BLaER1 treated with 17β-estradiol and CSF1 and Interleukin-3, amounts not matched to agents 10 nM and 100 nM (cell line): Measurements from ENCODE around the gene KIRREL1.

ENCODE experiments used
- H3K27ac ChIP-seq, 11 experiments: shearing (Covaris generic); formaldehyde crosslinking; 2 replicates each; pipeline ENCODE4 v1.8.1; 2022
- H3K27me3 ChIP-seq, 11 experiments: shearing (Covaris generic); formaldehyde crosslinking; 2 replicates each; pipeline ENCODE4 v1.8.1; 2022
- H3K36me3 ChIP-seq, 11 experiments: shearing (Covaris generic); formaldehyde crosslinking; 2 replicates each; pipeline ENCODE4 v1.8.1; 2022
- H3K4me1 ChIP-seq, 10 experiments: shearing (Covaris generic); formaldehyde crosslinking; 2 replicates each; pipeline ENCODE4 v1.8.1; 2022
- H3K4me2 ChIP-seq, 11 experiments: shearing (Covaris generic); formaldehyde crosslinking; 2 replicates each; pipeline ENCODE4 v1.8.1; 2022
- H3K4me3 ChIP-seq, 10 experiments: shearing (Covaris generic); formaldehyde crosslinking; 2 replicates each; pipeline ENCODE4 v1.8.1; 2022
- H3K9ac ChIP-seq, 11 experiments: shearing (Covaris generic); formaldehyde crosslinking; 2 replicates each; pipeline ENCODE4 v1.8.1; 2022
- H3K9me3 ChIP-seq, 11 experiments: shearing (Covaris generic); formaldehyde crosslinking; replicated peaks in 1 of 11; 2 replicates each; pipeline ENCODE4 v1.8.1; 2022
- H4K20me1 ChIP-seq, 11 experiments: shearing (Covaris generic); formaldehyde crosslinking; 2 replicates each; pipeline ENCODE4 v1.8.1; 2022
- Cebpa-rat ChIP-seq, 11 experiments: shearing (Covaris generic); IDR thresholded peaks; 2 replicates each; pipeline ENCODE4 v1.8.1; 2022

Gene KIRREL1

DNA sequence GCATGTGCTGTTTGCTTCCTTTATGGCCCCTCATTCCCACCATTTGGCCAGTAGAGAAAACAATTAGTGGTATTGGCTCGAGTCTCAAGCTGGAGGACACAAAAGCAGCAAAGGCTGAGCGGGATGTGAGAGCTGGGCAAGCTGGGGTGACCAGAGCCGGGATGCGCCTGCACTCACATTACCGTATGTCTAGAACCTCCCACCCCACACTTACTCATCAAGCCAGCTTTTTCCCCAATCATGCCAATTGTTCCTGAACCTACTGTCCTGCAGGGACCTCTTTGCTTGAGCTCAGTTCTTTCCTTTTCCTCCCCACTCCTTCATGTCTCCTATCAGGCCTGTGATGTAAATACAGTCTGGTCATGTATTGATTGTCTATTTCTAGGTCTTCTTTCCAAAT is 45.9 kb downstream of the KIRREL1 start:
- Histone ChIP-seq H3K27ac (0 out of 22 replicates have a peak overlapping the region, but pooled peaks of 1 of the 11 experiments have one; percentile 6), H3K4me2 (peak overlapping the region in 3 of 11 experiments; percentile 79 to 88 (median 85); a peak in 7 of 22 replicates), H3K4me1 (peaks cover 17 to 62% (median 33%) of the 10 kb centered on the region in 10 experiments), H3K27me3 (no peaks in the 10 kb centered on the region), H3K36me3 (peaks cover 0 to 5% (median 0%) of the 10 kb centered on the region in 11 experiments; a peak in 1 of 22 replicates), H3K9ac (no peak overlapping the region), H3K9me3 (no peaks in the 10 kb centered on the region), H3K4me3 (no peak overlapping the region), H4K20me1 (peaks cover 4 to 69% (median 22%) of the 10 kb centered on the region in 11 experiments; a peak in 15 of 22 replicates)
- TF ChIP-seq Cebpa-rat (IDR thresholded peaks at IDR 0.05), result no peak

DNA sequence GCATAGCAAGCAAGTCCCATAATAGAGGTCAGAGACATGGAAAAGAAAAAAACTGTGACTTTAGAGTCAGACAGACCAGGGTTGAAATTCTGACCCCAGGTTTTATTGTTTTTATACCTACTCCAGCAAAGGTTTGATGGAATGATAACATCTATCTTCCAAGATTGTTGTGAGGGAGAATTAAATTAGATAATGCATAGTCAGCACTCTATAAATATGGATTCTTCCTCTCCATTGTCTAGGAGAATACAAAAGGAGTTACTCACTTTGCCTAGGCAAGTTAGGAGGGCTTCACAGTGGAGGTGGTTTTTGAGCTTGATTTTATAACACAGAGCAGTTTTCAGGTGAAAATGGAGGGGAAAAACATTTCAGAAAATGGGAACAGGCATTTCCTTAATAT is 46.9 kb downstream of the KIRREL1 start:
- H3K27me3 ChIP-seq, result no peaks in the 10 kb centered on the region
- TF ChIP-seq Cebpa-rat (IDR thresholded peaks at IDR 0.05), result no peak
- H3K4me1 ChIP-seq, result peaks cover 12 to 58% (median 27%) of the 10 kb centered on the region in 10 experiments
- H3K9me3 ChIP-seq, result no peaks in the 10 kb centered on the region
- peaks cover 0 to 5% (median 0%) of the 10 kb centered on the region in 11 experiments; a peak in 2 of 22 replicates for H3K36me3 ChIP-seq
- H3K4me2 ChIP-seq, result peak overlapping the region in 2 of 11 experiments; percentile 8 to 79; a peak in 2 of 22 replicates
- peaks cover 4 to 70% (median 22%) of the 10 kb centered on the region in 11 experiments; a peak in 15 of 22 replicates for H4K20me1 ChIP-seq
- H3K9ac ChIP-seq, result no peak overlapping the region
- H3K27ac ChIP-seq, result no peak overlapping the region
- no peak overlapping the region for H3K4me3 ChIP-seq

DNA sequence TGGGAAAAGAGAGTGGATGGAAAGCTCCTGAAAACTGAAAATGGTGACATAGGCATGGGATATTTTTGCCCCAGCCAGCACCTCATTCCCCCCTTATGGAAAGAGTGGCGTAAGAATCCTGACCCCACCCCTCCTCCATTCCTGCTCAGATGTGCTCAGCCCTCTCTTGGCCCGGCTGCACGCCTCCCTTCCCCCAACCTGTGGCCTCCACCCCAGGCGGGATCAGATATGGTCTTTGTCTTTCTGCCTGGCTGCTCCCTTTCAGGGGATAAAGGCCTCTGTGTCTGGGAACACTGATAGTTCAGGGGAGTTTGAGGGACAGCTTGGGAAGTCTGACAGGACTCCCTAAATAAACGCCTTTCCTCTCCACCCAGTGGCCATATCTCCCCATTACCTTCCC is 49.8 kb downstream of the KIRREL1 start:
- Histone ChIP-seq H3K4me2 (no peak overlapping the region), H3K9me3 (no peaks in the 10 kb centered on the region), H3K27me3 (no peaks in the 10 kb centered on the region), H3K27ac (no peak overlapping the region), H3K36me3 (peaks cover 0 to 8% (median 0%) of the 10 kb centered on the region in 11 experiments; a peak in 2 of 22 replicates), H3K9ac (no peak overlapping the region), H3K4me3 (no peak overlapping the region), H3K4me1 (peaks cover 1 to 42% (median 9%) of the 10 kb centered on the region in 10 experiments; a peak in 19 of 20 replicates), H4K20me1 (peaks cover 0 to 63% (median 22%) of the 10 kb centered on the region in 11 experiments; a peak in 12 of 22 replicates)
- no peak for TF ChIP-seq Cebpa-rat (IDR thresholded peaks at IDR 0.05)

DNA sequence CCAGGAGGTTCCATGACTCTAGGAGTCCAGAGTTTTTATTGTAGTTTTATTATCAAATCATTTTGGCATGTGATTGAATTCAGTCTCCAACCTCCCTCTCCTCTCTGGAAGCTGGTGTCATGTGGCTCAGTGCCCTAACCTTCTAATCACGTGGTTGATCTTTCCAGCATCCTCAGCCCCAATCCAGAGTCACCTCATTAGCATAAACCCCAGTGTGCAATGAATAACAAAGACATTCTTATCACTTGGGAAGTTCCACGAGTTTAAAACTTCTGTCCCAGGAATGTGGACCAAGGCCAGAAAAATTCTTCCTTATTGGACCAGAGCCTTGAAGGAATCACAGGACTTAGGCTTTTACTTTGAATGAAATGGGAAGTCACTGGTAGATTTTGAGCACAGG is 52.2 kb downstream of the KIRREL1 start:
- no peak overlapping the region for H3K27ac ChIP-seq

DNA sequence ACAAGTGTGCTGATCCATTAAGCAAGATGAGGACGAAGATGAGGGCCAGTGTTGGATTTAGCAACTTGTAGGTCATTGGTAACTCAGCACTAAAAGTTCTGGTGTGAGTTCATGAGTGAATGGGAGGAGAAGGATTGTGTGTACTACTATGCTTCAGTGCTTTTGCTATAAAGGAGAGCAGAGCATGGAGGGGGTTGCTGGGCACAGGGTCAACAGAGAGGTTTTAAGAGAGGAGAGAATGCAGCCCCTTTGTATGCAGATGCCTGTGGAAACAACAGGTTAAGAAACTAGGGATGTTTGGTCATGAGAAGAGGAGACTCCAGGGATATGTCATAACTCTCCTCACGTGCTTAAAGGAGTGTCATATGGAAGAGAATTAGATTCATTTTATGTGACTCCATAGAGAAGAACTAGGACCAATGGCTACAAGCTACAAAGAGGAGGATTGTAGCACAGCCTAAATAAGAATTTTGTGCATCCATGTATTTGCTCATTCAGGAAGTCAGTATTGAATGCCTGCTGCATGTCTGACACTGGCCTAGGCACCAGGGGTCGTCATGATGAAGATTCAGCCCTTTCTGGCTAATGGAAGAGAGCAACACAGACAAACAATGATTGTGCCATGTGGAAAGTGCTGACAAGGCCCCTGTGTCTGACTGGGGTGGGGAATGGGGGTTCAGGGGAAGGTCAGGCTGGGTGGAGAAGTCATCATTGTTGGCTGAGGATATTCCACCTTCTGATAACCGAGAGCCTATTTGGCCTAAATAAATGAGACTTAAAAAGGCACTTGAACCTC is 53.5 kb downstream of the KIRREL1 start:
- no peak overlapping the region for H3K27ac ChIP-seq
- TF ChIP-seq Cebpa-rat (IDR thresholded peaks at IDR 0.05), result no peak

More for the DNA sequence above, 52.2 kb downstream of the KIRREL1 start:
- Histone ChIP-seq H3K9me3 (no peaks in the 10 kb centered on the region), H4K20me1 (peaks cover 0 to 61% (median 17%) of the 10 kb centered on the region in 11 experiments; a peak in 13 of 22 replicates), H3K36me3 (peaks cover 0 to 8% (median 0%) of the 10 kb centered on the region in 11 experiments; a peak in 3 of 22 replicates), H3K9ac (no peak overlapping the region), H3K27me3 (no peaks in the 10 kb centered on the region), H3K4me2 (no peak overlapping the region), H3K4me1 (peaks cover 0 to 18% (median 0%) of the 10 kb centered on the region in 10 experiments; a peak in 2 of 20 replicates), H3K4me3 (no peak overlapping the region)
- no peak for TF ChIP-seq Cebpa-rat (IDR thresholded peaks at IDR 0.05)

DNA sequence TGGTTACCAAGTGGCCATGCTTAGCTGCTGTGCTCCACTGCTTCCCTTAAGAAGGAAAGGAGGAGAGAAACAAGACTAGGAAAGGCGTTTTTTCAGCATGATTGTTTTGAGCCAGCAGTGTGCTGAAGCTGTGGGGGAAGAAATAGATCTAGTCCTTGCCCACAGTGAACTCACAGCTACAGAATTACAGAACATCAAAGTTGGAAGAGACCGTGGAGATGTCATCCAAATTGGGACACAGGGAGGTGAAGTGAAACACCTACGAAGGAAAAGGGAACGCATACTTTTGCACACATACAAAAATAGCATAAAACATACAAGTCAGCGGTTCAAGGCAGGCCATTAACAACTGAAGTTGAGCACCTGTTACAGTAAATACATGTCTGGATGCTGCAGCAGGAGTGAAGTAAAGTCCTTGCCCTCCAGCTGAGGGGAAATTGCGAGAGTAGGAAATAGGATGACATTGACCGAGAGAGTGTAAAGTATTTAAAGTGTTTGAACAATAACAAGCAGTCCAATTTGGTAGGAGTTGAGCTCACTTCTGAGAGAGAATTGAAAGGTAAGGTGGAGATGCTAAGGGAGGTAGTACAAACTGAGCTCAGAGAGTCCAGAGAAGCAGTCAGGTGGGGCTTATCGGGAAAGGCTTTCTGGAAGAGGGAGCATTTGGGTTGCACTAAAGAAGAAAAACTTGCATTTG is 55.1 kb downstream of the KIRREL1 start:
- H3K36me3 ChIP-seq, result peaks cover 0 to 12% (median 0%) of the 10 kb centered on the region in 11 experiments; a peak in 5 of 22 replicates
- H4K20me1 ChIP-seq, result peaks cover 0 to 54% (median 17%) of the 10 kb centered on the region in 11 experiments; a peak in 12 of 22 replicates
- H3K27ac ChIP-seq, result no peak overlapping the region
- TF ChIP-seq Cebpa-rat (IDR thresholded peaks at IDR 0.05), result no peak
- no peak overlapping the region for H3K4me2 ChIP-seq
- no peaks in the 10 kb centered on the region for H3K9me3 ChIP-seq
- no peak overlapping the region for H3K4me3 ChIP-seq
- H3K4me1 ChIP-seq, result peaks cover 0 to 22% (median 0%) of the 10 kb centered on the region in 10 experiments; a peak in 1 of 20 replicates
- no peaks in the 10 kb centered on the region for H3K27me3 ChIP-seq
- H3K9ac ChIP-seq, result no peak overlapping the region

More for the DNA sequence above, 53.5 kb downstream of the KIRREL1 start:
- Histone ChIP-seq H4K20me1 (peaks cover 0 to 56% (median 17%) of the 10 kb centered on the region in 11 experiments; a peak in 12 of 22 replicates), H3K9me3 (no peaks in the 10 kb centered on the region), H3K4me2 (peak overlapping the region in 1 of 11 experiments; percentile 14; a peak in 2 of 22 replicates), H3K4me3 (no peak overlapping the region), H3K36me3 (peaks cover 0 to 12% (median 0%) of the 10 kb centered on the region in 11 experiments; a peak in 5 of 22 replicates), H3K27me3 (no peaks in the 10 kb centered on the region), H3K9ac (no peak overlapping the region), H3K4me1 (peaks cover 0 to 13% (median 0%) of the 10 kb centered on the region in 10 experiments; a peak in 1 of 20 replicates)

DNA sequence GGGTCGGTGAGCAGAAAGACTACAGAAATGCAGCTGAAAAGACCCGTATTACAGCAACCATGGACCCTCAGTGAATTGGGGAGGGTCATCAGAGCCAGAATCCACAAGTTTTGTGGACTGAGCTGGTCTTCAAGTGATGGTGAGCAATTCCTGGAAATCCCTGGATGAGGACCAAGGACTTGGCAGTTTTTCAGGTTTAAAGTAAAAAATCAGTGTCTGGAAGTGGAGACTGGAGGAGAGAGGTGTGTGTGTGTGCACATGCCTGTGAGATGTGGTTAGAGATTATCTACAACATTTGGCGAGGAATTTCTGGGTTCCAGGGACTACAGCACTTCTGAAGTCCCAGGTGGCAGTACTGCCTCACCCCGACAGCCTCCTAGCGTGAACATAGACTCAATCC is 56.4 kb downstream of the KIRREL1 start:
- Histone ChIP-seq H4K20me1 (peaks cover 0 to 59% (median 21%) of the 10 kb centered on the region in 11 experiments; a peak in 11 of 22 replicates), H3K36me3 (peaks cover 0 to 15% (median 3%) of the 10 kb centered on the region in 11 experiments; a peak in 6 of 22 replicates), H3K27me3 (no peaks in the 10 kb centered on the region), H3K27ac (no peak overlapping the region), H3K9ac (no peak overlapping the region), H3K4me2 (no peak overlapping the region), H3K9me3 (no peaks in the 10 kb centered on the region), H3K4me3 (no peak overlapping the region), H3K4me1 (peaks cover 0 to 28% (median 1%) of the 10 kb centered on the region in 10 experiments; a peak in 14 of 20 replicates)
- no peak for TF ChIP-seq Cebpa-rat (IDR thresholded peaks at IDR 0.05)

DNA sequence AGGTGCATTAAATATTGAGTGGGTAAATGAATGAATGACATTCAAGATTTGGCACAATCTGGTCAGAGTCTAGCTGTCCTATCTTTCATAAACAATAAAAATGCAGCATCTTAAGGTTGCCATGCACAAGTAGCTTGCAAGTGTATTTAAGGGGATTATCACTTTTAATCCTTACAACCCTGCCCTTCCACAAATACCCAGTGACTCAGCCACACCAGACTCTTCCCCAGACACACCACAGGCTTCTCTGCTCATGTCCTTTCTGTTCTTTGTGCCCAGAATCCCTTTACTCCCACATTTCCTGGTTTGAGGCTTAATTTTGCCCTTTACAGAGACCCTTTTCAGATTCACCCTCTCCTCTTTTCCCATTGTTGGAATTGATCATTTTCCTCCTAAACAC is 59.8 kb downstream of the KIRREL1 start:
- no peak overlapping the region for H3K27ac ChIP-seq

More for the DNA sequence above, 59.8 kb downstream of the KIRREL1 start:
- peaks cover 0 to 13% (median 3%) of the 10 kb centered on the region in 11 experiments; a peak in 5 of 22 replicates for H3K36me3 ChIP-seq
- H3K4me1 ChIP-seq, result peaks cover 16 to 48% (median 23%) of the 10 kb centered on the region in 10 experiments
- peaks cover 0 to 62% (median 32%) of the 10 kb centered on the region in 11 experiments; a peak in 13 of 22 replicates for H4K20me1 ChIP-seq
- no peak overlapping the region for H3K9ac ChIP-seq
- no peaks in the 10 kb centered on the region for H3K27me3 ChIP-seq
- no peak overlapping the region for H3K4me3 ChIP-seq
- no peak for TF ChIP-seq Cebpa-rat (IDR thresholded peaks at IDR 0.05)
- no peak overlapping the region for H3K4me2 ChIP-seq
- H3K9me3 ChIP-seq, result no peaks in the 10 kb centered on the region
